Erythroblast (primary cell): ENCODE measurements around the gene TSHZ1.

Experiments used
- GATA1 ChIP-seq: IDR thresholded peaks from 2 replicates; pipeline ENCODE4 v1.6.1; 2011; ENCODE audit warnings: low read depth, mild to moderate bottlenecking, control low read depth, low read length, moderate library complexity
- POLR2A ChIP-seq: IDR thresholded peaks from 2 replicates; pipeline ENCODE4 v1.6.1; 2011; ENCODE audit warnings: mild to moderate bottlenecking, low read length

DNA sequence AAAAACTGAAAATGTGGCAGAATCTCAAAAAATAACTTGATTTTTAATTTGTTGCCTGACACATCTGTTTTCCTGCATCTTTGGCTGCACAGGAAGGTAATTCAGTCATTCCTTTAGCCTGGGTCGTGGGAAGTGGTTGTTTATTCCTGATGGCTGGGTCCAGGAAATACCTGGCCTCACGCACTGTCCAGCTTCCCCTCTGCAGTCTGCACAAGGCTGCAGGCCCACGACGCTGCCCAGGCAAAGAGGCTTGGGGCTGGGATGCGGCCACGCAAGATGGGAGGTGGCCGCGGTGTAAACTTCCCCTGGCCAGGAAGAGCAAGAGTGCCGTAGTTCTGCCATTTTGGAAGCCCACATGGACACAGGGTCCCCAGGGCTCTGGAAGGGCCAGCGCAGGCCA lies 28.2 kb downstream of the TSHZ1 start:
- no peak for TF ChIP-seq POLR2A
- TF ChIP-seq GATA1 = no peak
